Measurements from ENCODE around the gene MYOM3. TPM values are rescaled to one million over a fixed set of nuclear protein-coding genes. Genes with fewer than 3 reads are reported as not detected.

MYOM3 gene
- total and polyA plus RNA-seq, 2 of the 13 experiments (the other 11 are each of a cell fraction or from before 2014, with no cell fraction given) = 5.8 to 15.3 TPM

GRCh38 chr1:24122776-24123175 lies 10.8 kb upstream of the MYOM3 start (continued):
- TF ChIP-seq POGK (CRISPR knock-in tag; conservative IDR thresholded peaks at IDR 0.05) (no peak), NBN (conservative IDR thresholded peaks at IDR 0.05) (no peak), ZNF788 (CRISPR knock-in tag; IDR thresholded peaks at IDR 0.05; ENCODE audit: borderline replicate concordance) (no peak), LRRFIP1 (CRISPR knock-in tag; conservative IDR thresholded peaks at IDR 0.05) (no peak), ZBTB49 (CRISPR knock-in tag; IDR thresholded peaks at IDR 0.05; ENCODE audit: borderline replicate concordance) (no peak), IRF9 (CRISPR knock-in tag; IDR thresholded peaks at IDR 0.05; ENCODE audit: borderline replicate concordance) (no peak)

Data from HepG2 (cell line).